OCI-LY7 (cell line): ENCODE data around the gene MT1HL1.

Experiments
- EZH2phosphoT487 ChIP-seq: fragments of 200-600 bp; sonication (generic); IDR thresholded peaks from 2 replicates; pipeline ENCODE4 v1.6.1; 2018; ENCODE audit warnings: low read depth, borderline replicate concordance, mild to moderate bottlenecking, mixed run types, antibody characterized with exemption, low read length, moderate library complexity, mixed read lengths
- TF ChIP-seq, protein P1 (sequence below): fragments of 200-600 bp; sonication (generic); conservative IDR thresholded peaks from 2 replicates; pipeline ENCODE4 v1.5.1; 2014; ENCODE audit warnings: mild to moderate bottlenecking, antibody characterized with exemption, low read length, moderate library complexity, mixed read lengths

DNA sequence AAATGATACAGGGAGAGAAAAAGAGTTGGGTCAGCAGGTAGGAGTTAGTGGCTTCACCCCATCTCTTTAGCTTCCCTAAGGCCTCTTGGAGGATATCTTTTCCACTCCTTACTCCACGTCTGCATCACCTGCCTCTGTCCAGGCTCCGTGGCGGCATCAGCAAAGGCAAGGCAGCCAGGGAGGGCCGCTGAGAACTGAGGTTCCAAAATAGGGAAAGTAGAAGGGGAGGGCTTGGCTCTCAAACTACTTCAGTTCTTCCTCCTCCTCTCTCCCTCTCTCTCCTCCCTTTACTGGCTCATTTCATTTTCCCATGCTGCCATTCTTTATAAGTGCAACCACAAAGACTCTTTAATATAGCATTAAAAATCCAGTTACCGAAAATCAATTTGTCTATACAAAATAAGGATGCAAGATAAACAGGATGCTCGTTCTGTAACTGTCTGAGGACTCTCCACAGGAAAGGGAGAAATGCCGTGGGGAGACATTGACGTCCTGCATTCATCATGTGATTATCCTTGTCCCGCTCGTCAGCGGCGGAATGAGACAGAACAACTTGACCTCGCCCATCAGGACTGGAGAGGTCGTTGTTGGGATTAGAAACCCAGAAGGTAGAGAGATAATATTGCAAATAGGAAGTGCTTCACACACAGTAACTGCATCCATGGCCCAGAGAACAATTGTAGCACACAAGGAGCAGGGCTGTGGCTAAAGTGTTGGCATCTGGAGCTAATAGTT is 3.1 kb upstream of the MT1HL1 start:
- TF ChIP-seq, protein P1, sequence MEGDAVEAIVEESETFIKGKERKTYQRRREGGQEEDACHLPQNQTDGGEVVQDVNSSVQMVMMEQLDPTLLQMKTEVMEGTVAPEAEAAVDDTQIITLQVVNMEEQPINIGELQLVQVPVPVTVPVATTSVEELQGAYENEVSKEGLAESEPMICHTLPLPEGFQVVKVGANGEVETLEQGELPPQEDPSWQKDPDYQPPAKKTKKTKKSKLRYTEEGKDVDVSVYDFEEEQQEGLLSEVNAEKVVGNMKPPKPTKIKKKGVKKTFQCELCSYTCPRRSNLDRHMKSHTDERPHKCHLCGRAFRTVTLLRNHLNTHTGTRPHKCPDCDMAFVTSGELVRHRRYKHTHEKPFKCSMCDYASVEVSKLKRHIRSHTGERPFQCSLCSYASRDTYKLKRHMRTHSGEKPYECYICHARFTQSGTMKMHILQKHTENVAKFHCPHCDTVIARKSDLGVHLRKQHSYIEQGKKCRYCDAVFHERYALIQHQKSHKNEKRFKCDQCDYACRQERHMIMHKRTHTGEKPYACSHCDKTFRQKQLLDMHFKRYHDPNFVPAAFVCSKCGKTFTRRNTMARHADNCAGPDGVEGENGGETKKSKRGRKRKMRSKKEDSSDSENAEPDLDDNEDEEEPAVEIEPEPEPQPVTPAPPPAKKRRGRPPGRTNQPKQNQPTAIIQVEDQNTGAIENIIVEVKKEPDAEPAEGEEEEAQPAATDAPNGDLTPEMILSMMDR: no peak
- TF ChIP-seq EZH2phosphoT487: no peak
